Measurements from ENCODE around the gene SMC4.
A peak's percentile ranks its signal among the peaks of the same experiment; 100 is the strongest.
"Not testable (repeated sequence)": the region's sequence is repeated elsewhere in the genome, so short reads cannot be mapped to it uniquely, and the experiment has no call there.

SMC4 gene

DNA sequence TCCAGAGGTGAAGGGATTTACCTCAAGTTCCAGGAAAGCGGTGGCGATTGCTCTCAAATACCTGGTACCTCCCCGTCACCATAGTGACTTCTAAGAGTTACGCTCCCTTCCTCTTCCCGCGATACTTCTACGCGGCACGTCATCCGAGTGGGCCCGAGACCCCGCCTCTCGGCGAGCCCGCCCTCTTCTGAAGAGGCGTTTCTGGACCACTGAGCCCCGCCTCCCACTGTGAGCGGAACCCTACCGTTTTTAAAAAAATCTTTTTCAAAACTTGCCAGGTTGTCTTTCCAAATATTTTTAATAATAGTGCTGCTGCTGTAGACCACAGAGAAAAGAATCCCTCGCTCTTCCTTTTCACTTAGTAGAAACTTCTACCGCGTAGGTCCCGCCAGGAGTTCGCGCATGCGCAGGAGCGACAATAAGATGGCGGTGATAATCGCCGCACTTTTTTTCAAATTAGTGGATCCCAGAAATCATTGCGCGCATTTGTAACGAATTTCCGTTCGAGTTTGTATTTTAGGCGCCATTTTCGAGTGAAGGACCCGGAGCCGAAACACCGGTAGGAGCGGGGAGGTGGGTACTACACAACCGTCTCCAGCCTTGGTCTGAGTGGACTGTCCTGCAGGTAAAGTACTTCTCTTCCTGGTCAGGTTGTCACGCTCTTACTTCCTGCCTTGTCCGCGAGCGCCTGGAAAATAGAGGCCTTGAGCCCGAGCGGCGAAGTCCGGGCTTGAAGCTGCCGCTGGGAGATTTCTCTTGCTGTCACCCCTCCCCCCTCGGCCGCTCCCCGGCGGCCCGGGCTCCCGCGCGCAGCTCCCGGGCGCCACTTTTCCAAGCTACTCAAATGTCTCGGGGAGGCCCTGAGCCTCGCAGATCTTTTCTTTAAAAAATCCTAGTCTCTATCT lies at the start of gene SMC4, which contains the start of gene IFT80:
SMC4 (plus strand) TSS at position 526 of the 905 bp plus-strand sequence. CDS start 1,177 bp downstream, outside the sequence.
IFT80 (minus strand) TSS at position 101 of the 905 bp plus-strand sequence. CDS start 14,625 bp downstream, outside the sequence.
- peak; percentile 94 for DNase-seq

DNA sequence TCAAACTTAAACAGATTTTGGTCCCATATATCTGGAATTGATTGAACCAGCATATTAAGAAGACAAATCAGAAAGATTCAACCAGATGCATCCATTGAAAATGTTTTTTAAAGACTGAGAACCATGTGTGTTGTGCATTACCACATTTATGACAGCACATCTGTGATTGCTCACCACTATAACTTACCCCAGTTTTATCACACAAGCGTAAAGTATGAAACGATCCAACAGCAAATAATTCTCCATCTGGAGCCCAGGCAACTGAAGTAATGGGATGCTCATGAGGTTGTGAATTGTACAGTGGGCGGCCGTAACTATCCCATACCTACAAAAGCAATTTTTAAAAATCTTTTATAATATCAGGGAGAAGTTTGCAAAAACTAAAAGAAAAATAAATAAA lies 43.6 kb upstream of the SMC4 start:
- no peak for DNase-seq

DNA sequence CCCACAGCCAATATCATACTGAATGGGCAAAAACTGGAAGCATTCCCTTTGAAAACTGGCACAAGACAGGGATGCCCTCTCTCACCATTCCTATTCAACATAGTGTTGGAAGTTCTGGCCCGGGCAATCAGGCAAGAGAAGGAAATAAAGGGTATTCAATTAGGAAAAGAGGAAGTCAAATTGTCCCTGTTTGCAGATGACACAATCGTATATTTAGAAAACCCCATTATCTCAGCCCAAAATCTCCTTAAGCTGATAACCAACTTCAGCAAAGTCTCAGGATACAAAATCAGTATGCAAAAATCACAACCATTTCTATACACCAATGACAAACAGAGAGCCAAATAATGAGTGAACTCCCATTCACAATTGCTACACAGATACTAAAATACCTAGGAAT lies 36.6 kb upstream of the SMC4 start:
- not testable (repeated sequence) for DNase-seq

DNA sequence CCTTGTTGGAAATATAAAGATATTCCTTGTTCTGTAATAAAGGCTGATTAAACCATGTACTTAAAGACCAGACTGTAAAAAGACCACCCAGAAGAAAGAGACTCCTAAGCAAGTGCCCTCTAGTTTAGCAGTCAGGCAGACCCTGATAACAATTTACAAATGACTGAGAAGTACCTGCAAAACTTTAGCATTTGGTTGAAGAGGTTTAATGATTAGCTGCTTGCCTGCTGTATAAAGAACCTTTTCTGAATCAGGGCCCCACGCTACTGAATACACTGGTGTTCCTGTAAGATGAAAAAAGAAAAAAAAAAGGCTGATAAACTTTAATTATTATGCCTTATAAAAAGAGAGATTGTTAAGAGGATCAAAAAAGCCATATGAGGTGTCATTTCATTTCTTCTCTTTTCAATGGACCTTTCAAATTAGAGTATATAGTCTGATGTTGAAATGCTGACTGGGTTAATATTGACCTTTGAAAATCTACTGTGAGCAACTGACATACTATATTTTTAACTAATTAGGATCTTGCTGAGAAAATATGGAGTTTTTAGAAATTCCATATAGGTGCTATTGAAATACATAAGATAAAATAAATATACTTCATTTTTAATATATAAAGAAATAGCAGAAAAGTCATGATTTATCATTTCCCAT lies 33.5 kb upstream of the SMC4 start:
- DNase-seq: no peak

DNA sequence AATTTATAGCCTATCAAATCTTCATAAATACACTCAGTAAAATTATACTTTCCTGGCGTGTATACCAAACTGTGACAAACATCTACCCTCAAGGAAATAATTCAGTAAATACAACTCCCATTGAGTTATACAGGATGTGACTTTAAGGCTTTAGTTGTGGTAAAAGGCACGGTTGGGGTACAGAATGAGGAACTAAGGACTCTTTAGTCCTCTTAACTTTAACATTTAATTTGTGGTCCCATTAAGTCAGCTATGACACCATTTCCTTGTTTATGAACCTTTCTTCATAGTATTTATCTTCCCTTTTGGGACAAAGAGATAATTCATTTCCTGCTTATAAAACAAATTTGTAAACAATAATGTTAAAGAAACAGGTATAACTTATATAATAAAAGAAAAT lies 30.6 kb upstream of the SMC4 start:
- DNase-seq: no peak

DNA sequence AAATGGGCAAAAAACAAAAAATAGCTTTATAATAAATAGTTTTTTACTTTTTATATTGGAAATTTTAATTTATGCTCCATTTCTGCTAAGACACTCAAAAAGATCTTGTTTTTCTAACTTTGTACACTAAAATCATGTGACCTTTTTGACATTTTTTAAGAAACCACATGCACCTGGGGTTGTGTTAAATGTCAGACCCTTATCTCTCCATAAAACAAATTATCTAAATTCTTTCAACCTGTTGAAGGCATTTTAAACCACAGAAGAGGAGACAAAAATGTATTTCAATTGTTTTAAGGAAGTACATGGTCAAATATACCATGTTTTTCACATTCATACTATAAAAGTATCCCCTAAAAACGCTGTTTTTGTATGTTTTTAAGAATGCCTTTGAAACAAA lies 29.7 kb upstream of the SMC4 start:
- DNase-seq: no peak

DNA sequence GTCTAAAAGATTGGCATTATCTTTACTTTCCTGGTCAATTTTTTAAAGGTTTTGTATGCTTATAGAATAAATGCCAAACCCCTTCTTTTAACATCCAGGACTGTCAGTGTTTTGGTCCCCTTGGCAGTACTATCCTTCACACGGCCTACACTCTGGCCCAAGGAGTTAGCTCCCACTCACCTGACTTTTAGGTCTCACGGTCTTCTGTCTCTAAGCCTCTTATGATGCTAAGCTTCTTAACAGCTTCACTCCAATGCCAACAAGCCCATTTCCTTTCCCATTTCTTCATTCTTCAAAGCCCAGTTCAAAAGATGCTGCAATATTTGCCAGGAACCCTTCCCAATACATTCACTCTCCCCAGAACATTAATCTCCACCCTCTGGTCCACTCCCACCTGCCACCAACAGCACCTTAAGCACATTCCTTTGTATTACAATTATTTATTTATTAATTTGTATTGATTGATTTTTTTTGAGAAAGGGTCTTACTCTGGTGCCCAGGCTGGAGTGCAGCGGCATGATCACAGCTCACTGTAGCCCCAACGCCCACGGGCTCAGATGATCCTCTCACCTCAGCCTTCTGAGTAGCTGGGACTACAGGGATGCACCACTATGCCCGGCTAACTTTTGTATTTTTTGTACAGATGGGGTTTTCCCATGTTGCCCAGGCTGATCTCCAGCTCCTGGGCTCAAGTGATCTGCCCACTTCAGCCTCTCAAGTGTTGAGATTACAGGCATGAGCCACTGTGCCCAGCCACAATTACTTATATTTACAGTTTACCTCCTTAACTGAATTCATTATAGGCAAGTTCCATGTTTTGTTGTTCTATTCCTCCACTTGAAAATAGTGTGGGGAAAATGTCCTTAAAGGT lies 28.2 kb upstream of the SMC4 start:
- no peak for DNase-seq

DNA sequence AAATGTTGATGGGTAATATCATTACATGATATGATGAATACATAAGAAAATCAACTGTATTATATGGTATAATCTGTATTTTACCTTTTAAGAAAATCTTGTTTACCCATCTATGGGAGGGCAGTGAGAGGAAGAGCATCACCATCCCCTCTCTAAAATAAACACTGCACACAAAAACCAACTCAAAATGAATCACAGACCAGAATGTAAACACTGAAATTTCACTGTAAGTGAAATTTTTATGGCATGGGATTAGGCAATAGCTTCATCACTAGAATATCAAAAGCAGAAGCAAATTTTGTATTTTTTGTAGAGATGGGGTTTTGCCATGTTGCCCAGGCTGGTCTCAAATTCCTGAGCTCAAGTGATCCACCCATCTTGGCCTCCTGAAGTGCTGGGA lies 26.7 kb upstream of the SMC4 start:
- no peak for DNase-seq

DNA sequence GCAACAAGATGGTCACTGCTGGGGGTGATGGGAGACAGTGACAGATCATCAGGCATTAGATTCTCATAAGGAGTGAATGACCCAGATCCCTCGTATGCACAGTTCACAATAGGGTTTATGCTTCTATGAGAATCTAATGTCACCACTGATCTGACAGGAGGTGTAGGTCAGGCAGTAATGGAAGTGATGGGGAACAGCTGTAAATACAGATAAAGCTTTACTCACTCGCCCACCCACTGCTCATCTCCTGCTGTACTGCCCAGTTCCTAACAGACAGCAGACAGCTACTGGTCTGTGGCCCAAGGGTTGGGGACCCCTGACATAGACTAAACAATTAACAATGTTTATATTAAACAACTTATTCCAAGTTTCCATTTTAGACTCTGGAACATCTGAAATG lies 25.8 kb upstream of the SMC4 start:
- DNase-seq: no peak

DNA sequence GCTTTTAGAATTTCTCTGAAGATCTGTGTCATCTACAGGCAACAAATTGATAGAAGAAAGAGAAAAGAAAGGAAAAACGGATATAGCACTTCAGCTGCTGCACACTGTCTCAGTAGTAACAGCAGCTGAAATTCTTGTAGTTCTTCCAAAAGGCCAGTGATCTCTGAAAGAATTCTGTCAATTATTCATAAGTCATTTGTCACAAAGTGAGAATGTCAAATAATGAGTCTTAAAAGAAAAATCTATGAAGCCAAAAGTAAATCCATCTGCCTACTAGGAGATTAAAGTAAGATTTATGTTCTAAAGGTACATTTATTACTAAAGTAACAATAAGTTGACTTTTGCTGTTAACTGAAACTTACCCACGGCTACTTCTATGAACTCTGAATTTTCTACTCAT lies 25.0 kb upstream of the SMC4 start:
- DNase-seq: no peak

DNA sequence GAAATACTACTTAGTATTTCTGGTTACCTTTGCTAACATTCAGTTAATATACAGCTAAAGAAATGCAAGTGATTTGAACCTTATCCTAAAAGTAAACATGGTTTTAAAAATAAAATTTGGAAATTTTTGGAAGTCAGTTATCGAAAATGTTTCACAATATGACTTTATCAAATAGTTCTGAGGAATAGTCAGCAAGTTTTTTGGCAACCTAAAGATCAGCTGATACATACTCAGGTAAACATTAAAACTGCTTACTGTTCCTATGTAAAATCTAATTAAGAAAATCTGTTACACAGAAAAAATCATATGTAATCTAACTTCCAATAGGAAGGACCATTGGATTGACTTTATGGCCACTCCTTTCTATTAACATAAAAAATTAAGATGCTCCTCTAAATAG lies 24.5 kb upstream of the SMC4 start:
- no peak for DNase-seq

DNA sequence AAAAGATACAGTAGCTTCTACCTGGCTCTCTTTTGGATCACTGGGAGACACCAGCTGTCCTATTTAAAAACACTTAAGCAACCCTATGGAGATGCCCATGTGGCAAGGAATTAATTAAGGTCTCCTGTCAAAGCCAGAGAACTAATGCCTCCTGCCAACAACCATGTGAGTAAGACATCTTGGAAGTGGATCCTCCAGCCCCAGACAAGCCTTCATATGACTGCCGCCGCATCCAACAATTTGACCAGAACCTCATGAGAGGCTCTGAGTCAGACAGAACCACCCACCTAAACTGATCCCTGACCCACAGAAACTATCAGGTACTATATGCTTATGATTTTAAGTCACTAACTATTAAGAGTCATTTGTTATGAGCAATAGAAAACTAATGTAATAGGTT lies 22.8 kb upstream of the SMC4 start:
- DNase-seq: no peak

DNA sequence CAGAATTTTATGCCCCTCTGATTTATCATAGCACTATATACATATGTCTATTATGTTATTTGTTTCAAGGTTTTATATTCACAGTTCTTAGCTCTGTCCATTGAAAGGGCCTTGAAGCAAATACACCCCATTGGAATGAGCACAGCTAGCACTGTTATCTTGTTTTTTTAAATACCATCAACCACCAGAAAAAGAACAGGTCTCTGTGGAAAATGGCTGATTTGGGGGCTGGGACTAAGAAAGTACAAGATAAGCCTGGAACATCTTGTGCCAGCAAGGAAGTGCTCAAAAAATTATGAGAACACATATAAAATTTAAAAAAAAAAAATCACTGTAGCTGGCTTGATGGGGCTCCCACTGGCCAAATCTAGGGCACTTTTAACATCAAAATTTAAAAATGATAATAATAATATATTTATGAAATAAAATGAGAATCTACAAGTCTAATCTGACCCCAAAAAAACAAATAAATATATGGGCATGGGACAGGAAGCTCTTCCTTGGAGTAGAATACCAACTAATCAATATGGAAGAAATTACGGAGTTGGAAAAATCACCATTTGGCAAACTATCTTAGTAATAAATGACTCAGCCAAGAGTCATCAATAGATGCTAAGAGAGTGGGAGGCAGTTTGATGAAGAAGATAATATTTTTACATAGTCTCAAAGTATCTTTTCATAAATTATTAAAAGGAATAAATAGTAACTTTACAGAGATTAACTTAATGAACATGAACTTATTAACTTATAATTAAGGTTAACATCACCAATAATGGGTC lies 20.9 kb upstream of the SMC4 start:
- DNase-seq: no peak

DNA sequence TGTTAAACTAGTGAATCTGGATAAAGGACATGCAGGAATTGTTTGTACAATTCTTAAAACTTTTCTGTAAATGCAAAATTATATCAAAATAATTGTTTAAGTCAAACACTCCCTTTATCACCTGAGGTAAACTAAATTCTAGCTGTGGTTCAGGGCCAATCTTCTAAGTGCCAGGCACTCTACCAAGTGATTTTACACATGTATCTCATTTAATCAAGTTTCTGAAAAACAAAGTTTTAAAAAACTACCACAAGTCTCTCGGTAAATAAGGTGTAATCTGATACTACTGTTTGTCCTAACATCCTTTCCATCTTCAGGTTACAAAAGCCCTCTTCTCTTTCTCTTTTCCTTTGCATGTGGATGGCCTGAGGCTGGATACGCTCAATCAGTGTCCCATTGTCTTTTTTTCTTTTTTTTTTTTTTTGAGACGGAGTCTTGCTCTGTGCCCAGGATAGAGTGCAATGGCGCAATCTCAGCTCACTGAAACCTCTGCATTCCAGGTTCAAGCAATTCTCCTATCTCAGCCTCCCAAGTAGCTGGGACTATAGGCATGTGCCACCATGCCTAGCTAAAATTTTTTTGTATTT lies 19.7 kb upstream of the SMC4 start:
- DNase-seq: no peak

DNA sequence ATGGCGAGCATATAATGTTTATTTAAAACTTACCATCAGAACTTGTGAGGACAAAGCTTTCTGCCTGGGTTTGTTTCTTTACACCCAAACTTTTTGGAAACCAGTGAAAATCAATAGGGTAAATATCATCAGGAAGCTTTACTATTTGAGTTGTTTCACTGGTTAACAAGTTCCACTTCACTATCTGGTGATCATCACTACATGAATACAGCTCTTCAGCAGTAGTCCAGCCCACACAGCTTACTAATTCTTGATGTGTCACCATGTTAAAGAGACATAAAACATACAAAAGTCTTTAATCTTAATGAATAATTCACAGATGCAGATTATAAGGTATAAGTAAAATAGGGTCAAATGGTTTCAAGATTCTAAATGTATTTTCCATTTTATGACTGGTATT lies 18.0 kb upstream of the SMC4 start:
- DNase-seq: no peak

DNA sequence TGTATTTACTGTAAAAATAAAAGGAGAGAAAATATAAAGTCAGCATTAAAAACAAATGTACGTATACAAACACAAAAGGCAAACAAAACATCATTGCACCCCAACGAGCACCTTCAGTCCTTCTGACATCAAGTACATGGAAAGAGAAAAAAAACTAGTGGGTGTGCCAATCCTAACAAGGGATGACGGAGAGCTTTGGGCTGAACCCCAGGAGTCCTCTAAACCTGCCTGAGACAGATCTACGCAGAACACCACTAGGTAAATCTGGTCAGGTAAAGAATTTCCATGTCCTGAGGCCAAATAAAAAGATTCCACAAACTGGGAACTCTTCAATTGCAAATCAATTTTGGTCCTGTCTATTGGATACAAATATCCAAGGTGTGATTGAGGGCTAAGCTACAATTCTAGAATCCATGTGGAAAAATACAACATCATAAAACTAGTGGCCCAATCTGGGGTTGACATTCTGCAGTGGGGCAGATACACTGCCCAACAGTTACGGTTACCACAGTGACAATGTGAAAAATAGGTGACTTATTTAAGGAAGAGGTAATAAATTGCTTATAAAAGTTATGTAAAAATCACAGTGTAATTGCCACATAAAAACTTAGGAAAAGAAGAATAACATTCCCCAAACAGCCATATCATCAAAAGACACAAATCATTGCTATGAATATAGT lies 14.7 kb upstream of the SMC4 start:
- no peak for DNase-seq

DNA sequence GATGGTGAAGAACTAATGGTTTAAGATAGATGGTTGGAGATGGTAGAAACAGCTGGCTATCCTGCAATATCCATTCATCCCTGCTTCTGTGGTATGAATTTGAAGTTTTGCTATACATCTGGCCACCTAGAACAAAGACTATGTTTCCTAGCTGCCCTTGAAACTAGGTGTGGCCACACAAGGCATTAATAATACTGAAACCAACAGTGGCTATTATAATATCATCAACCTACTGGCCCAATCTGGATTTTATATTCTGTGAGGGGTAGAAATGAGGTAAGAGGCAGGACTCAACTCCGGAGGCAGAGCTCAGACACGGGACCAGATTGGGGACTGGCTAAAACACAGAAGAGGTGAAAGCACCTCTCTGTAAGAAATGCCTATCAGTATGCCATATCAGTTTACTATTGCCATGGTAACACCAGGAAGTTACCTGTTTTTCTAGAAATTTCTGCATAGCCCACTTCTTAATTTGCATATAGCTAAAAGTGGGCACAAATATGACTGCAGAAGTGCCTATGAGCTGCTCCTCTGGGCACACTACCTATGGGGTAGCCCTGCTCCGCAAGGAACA lies 8.8 kb upstream of the SMC4 start:
- DNase-seq: no peak

DNA sequence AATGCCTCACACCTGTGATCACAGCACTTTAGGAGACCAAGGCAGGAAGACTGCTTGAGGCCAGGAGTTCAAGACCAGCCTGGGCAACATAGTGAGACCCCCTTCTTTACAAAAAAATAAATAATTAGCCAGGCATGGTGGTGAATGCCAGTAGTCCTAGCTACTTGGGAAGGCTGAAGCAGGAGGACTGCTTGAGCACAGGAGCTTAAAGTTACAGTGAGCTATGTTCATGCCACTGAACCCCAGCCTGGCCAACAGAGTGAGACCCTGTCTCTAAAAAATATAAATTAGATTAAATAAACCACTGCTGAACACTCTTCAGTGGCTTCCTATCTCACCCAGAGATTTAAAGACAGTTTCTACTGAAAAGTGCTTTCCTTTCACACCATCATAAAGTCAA lies 6.7 kb upstream of the SMC4 start:
- DNase-seq: no peak

DNA sequence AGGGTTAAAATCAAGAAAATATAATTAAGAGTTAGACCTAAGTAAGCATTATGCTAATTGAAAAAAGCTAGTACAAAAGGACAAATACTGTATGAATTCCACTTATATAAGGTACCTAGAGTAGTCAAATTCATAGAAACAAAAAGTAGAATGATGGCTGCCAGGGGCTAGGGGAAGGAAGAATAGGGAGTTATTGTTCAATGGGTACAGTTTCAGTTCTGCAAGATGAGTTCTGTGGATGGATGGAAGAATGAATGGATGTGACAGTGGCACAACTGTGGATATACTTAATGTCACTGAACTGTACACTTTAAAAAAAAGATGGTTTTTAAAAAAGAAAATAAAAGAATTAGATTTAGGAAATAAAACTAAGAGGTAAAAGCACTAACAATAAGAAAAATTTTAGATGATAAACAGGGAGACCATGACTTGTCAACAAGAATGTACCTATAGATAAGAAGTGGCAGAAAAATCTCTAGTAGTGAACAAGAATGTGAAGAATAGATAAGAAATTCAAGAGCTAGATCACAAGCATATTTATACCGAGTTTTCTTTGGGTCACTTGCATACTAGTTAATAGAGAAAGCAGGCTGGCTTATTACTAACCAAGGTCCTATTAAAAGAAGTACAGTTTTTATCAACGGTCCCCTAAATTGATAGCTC lies 6.0 kb upstream of the SMC4 start:
- DNase-seq: no peak

DNA sequence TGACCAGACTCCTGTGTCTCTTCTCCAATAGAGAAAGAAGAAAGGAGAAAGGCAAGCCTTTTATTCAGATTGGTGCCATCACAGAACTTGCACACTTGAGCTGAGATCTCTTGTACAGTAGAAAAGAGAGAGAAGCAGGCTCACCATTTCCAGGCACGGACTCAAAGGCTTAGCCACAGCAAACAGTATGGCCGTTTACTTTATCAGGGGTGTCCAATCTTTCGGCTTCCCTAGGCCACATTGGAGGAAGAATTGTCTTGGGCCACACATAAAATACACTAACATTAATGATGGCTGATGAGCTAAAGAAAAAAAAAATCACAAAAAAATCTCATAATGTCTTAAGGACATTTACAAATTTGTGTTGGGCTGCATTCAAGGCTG lies 5.4 kb upstream of the SMC4 start:
- DNase-seq: no peak

DNA sequence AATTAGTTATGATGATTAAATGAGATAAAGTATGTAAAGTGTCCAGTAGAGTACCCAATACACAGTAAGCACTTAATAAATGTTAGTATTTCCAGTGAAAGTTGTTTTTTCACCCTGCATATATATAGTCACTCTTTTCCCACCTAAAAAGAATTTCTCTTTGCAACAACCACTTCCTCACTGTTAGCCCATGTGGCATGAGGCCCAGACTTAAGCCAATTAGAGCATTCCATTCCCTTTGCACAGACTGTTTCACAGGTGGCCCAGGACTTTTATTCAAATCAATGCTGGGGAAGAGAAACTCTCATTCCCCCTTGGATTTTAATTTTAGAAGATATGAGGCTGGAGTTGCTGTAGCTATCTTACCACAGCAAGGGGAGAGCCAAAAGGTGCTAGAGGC lies 4.2 kb upstream of the SMC4 start:
- no peak for DNase-seq

All from right forelimb (tissue), 1 donor.